A549 (cell line): ENCODE results near the gene ZNF878. TPM values are rescaled to one million over a fixed set of nuclear protein-coding genes. Genes with fewer than 3 reads are reported as not detected.

Source experiments
- ATAC-seq, 2 experiments: fragments of 200-7000 bp in 1 of 2; fragments of >200 bp in 1 of 2; cut with Nextera tagmentation in 1 of 2; cut with Tn5 transposase in 1 of 2; 3 replicates each; pipeline versions ENCODE4 v1.8.0 to v1.9.1; 2018 to 2020; ENCODE audit warnings: mild to moderate bottlenecking in 1 of 2, moderate library complexity in 1 of 2
- CTCF ChIA-PET: fragments of 300-600 bp; sonication (Branson Sonifier 250); formaldehyde crosslinking; extraction: SDS; loops from one replicate; lab custom pipeline; 2021; ENCODE audit warnings: antibody characterized with exemption, inconsistent platforms; lab: Yijun Ruan, JAX
- POLR2A ChIA-PET: fragments of 350-600 bp; formaldehyde crosslinking; extraction: SDS; loops from one replicate; lab custom pipeline; 2021; ENCODE audit warnings: antibody characterized with exemption, inconsistent platforms; lab: Yijun Ruan, JAX
- DNase-seq, 2 experiments: peaks; one replicate each; pipeline versions ENCODE4 v3.0.0 to v3.0.0-alpha.2; 2011 to 2016; ENCODE audit warnings: low read depth in 1 of 2, low spot score in 1 of 2
- FAIRE-seq: peaks from 2 replicates; lab custom pipeline; 2011; peaks lifted over from hg19 to GRCh38; lab: Jason Lieb, UNC
- H3K27ac ChIP-seq, 2 experiments: fragments of >200 bp; sonication (Bioruptor Twin); formaldehyde crosslinking; 3 replicates each; pipeline ENCODE4 v1.5.1; 2016 to 2017
- H3K4me1 ChIP-seq: fragments of >200 bp; sonication (Bioruptor Twin); formaldehyde crosslinking; 3 replicates; pipeline ENCODE4 v1.6.1; 2016
- H3K4me2 ChIP-seq: fragments of >200 bp; sonication (Bioruptor Twin); formaldehyde crosslinking; 3 replicates; pipeline ENCODE4 v1.6.1; 2016
- H3K4me3 ChIP-seq: fragments of >200 bp; sonication (Bioruptor Twin); formaldehyde crosslinking; 3 replicates; pipeline ENCODE4 v1.5.1; 2016
- H3K9me3 ChIP-seq: fragments of >200 bp; sonication (Bioruptor Twin); formaldehyde crosslinking; 3 replicates; pipeline ENCODE4 v1.6.1; 2016
- BHLHE40 ChIP-seq: IDR thresholded peaks from 2 replicates; pipeline ENCODE4 v1.6.1; 2012; ENCODE audit warnings: low read depth, low read length, inconsistent platforms
- CBX8 ChIP-seq: fragments of 200-600 bp; sonication (generic); IDR thresholded peaks from 2 replicates; pipeline ENCODE4 v1.6.1; 2016
- CEBPB ChIP-seq, 2 experiments: fragments of >200 bp in 1 of 2; sonication (Bioruptor Twin) in 1 of 2; formaldehyde crosslinking in 1 of 2; IDR thresholded peaks; 2 replicates each; pipeline ENCODE4 v1.6.1; 2012 to 2016
- EHF ChIP-seq: fragments of 250-450 bp; sonication (Bioruptor Pico); IDR thresholded peaks from 2 replicates; pipeline ENCODE4 v1.5.0; 2020; ENCODE audit warnings: mild to moderate bottlenecking
- FOSL2 ChIP-seq, 2 experiments: fragments of 450-650 bp in 1 of 2; fragments of >200 bp in 1 of 2; sonication (Bioruptor Twin) in 1 of 2; formaldehyde crosslinking; IDR thresholded peaks; 2 replicates each; pipeline versions ENCODE4 v1.5.0 to v1.6.1; 2016 to 2020; ENCODE audit warnings: mild to moderate bottlenecking in 1 of 2, moderate library complexity in 1 of 2
- FOXS1 ChIP-seq: fragments of 250-450 bp; sonication (Bioruptor Pico); IDR thresholded peaks from 2 replicates; pipeline ENCODE4 v1.5.0; 2020; ENCODE audit warnings: mild to moderate bottlenecking, moderate library complexity
- HOXB5 ChIP-seq: fragments of 250-450 bp; sonication (Bioruptor Pico); IDR thresholded peaks from 2 replicates; pipeline ENCODE4 v1.5.0; 2020; ENCODE audit warnings: mild to moderate bottlenecking, moderate library complexity
- JUN ChIP-seq, 2 experiments: fragments of >200 bp; sonication (Bioruptor Twin); formaldehyde crosslinking; IDR thresholded peaks; 2 replicates in 1 of 2; 3 replicates in 1 of 2; pipeline ENCODE4 v1.6.1; 2016 to 2017
- KDM1A ChIP-seq: fragments of 200-600 bp; sonication (generic); IDR thresholded peaks from 2 replicates; pipeline ENCODE4 v1.6.1; 2016; ENCODE audit warnings: low read depth, mild to moderate bottlenecking
- KDM5A ChIP-seq: fragments of 200-600 bp; sonication (generic); IDR thresholded peaks from 2 replicates; pipeline ENCODE4 v1.6.1; 2016; ENCODE audit warnings: antibody characterized with exemption, mild to moderate bottlenecking
- MAFK ChIP-seq: fragments of 450-650 bp; IDR thresholded peaks from 2 replicates; pipeline ENCODE4 v1.6.1; 2014; ENCODE audit not compliant: partially characterized antibody
- MYC ChIP-seq: IDR thresholded peaks from 2 replicates; pipeline ENCODE4 v1.6.1; 2012; ENCODE audit warnings: mild to moderate bottlenecking, inconsistent platforms, low read length, improper control_type of control experiment, borderline replicate concordance
- NFE2L2 ChIP-seq: fragments of 150-350 bp; conservative IDR thresholded peaks from 2 replicates; pipeline ENCODE4 v1.6.1; 2014; ENCODE audit warnings: low read length
- NPAS2 ChIP-seq: fragments of 250-450 bp; sonication (Bioruptor Pico); IDR thresholded peaks from 2 replicates; pipeline ENCODE4 v1.8.0; 2022; ENCODE audit warnings: mild to moderate bottlenecking, moderate library complexity, borderline replicate concordance
- PHF8 ChIP-seq: fragments of 200-600 bp; sonication (generic); IDR thresholded peaks from 2 replicates; pipeline ENCODE4 v1.6.1; 2016; ENCODE audit warnings: low read depth, mild to moderate bottlenecking, antibody characterized with exemption, moderate library complexity, borderline replicate concordance
- POLR2A ChIP-seq: IDR thresholded peaks from 2 replicates; pipeline ENCODE4 v1.6.1; 2012; ENCODE audit warnings: mild to moderate bottlenecking, low read length
- RAD21 ChIP-seq, 2 experiments: fragments of >200 bp in 1 of 2; sonication (Bioruptor Twin) in 1 of 2; formaldehyde crosslinking in 1 of 2; IDR thresholded peaks in 1 of 2; conservative IDR thresholded peaks in 1 of 2; 2 replicates in 1 of 2; 3 replicates in 1 of 2; pipeline ENCODE4 v1.6.1; 2012 to 2018; ENCODE audit warnings: inconsistent platforms in 1 of 2
- RCOR1 ChIP-seq: fragments of 150-350 bp; IDR thresholded peaks from 2 replicates; pipeline ENCODE4 v1.6.1; 2014; ENCODE audit warnings: antibody characterized with exemption, low read length, low read depth
- SMC3 ChIP-seq: fragments of >200 bp; sonication (Bioruptor Twin); formaldehyde crosslinking; IDR thresholded peaks from 3 replicates; pipeline ENCODE4 v1.6.1; 2018; ENCODE audit warnings: inconsistent platforms
- SREBF2 ChIP-seq: fragments of 450-650 bp; IDR thresholded peaks from 2 replicates; pipeline ENCODE4 v1.6.1; 2014; ENCODE audit warnings: mild to moderate bottlenecking, moderate library complexity
- TFCP2L1 ChIP-seq: fragments of 250-450 bp; sonication (Bioruptor Pico); IDR thresholded peaks from 2 replicates; pipeline ENCODE4 v1.5.0; 2021; ENCODE audit warnings: mild to moderate bottlenecking
- ZC3H11A ChIP-seq: fragments of 450-650 bp; IDR thresholded peaks from 2 replicates; pipeline ENCODE4 v1.6.1; 2014; ENCODE audit warnings: antibody characterized with exemption, mild to moderate bottlenecking
- WGBS: methylation state at CpG from one replicate; pipeline ENCODE4 v1.1.6; 2017; ENCODE audit errors: missing lambda C conversion rate; 5-methylcytosine and 5-hydroxymethylcytosine counted together
- polyA plus RNA-seq, 4 experiments: library from polyadenylated mRNA; depleted of rRNA in 3 of 4; stranded (reverse); fragments of >200 nt; fragmentation: RNase III in 1 of 4; extraction: RNeasy Plus Mini Kit Qiagen cat#74134 plus additional on column Dnase treatment in 1 of 4; gene quantifications; 2 replicates in 3 of 4; 3 replicates in 1 of 4; pipeline ENCODE4 v1.2.3, GENCODE V29; 2011 to 2017
- TF ChIP-seq, protein P1 (sequence below): IDR thresholded peaks from 2 replicates; pipeline ENCODE4 v1.6.1; 2012
- TF ChIP-seq, protein P2 (sequence below): IDR thresholded peaks from 2 replicates; pipeline ENCODE4 v1.6.1; 2012
- TF ChIP-seq, protein P3 (sequence below): fragments of 250-450 bp; sonication (Bioruptor Pico); IDR thresholded peaks from 2 replicates; pipeline ENCODE4 v1.5.0; 2020; ENCODE audit warnings: low read depth, mild to moderate bottlenecking, moderate library complexity
- TF ChIP-seq, protein P4 (sequence below): fragments of 200-600 bp; sonication (generic); IDR thresholded peaks from 2 replicates; pipeline ENCODE4 v1.6.1; 2016; ENCODE audit warnings: antibody characterized with exemption, mild to moderate bottlenecking, moderate library complexity
- TF ChIP-seq, protein P5 (sequence below): fragments of >200 bp; sonication (Bioruptor Twin); formaldehyde crosslinking; IDR thresholded peaks from 3 replicates; pipeline ENCODE4 v1.5.1; 2016

ZNF878 gene
- polyA plus RNA-seq, 2 of the 4 experiments (the other 2 are of a cell fraction): not detected

DNA sequence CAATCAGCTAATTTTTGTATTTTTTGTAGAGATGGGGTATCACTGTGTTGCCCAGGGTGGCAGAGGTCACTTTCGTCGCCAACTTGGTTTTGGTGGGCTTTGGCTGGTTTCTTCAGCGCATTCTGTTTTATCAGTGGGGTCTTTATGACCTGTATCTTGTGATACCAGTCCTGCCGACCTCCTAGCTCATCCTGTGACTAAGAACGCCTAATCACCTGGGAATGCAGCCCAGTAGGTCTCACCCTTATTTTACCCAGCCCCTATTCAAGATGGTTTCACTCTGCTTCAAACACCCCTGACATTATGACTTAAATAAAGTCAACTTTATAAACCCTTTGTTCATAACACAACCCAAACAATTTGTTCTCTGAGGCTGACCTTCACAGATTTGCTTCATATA lies 3.0 kb upstream of the ZNF878 start (continued):
- TF ChIP-seq, protein P1, sequence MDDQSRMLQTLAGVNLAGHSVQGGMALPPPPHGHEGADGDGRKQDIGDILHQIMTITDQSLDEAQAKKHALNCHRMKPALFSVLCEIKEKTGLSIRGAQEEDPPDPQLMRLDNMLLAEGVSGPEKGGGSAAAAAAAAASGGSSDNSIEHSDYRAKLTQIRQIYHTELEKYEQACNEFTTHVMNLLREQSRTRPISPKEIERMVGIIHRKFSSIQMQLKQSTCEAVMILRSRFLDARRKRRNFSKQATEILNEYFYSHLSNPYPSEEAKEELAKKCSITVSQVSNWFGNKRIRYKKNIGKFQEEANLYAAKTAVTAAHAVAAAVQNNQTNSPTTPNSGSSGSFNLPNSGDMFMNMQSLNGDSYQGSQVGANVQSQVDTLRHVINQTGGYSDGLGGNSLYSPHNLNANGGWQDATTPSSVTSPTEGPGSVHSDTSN: no peak
- TF ChIP-seq FOXS1 (no peak), NPAS2 (CRISPR knock-in tag) (no peak), PHF8 (no peak), SMC3 (no peak)
- TF ChIP-seq, protein P2, sequence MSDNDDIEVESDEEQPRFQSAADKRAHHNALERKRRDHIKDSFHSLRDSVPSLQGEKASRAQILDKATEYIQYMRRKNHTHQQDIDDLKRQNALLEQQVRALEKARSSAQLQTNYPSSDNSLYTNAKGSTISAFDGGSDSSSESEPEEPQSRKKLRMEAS: no peak

DNA sequence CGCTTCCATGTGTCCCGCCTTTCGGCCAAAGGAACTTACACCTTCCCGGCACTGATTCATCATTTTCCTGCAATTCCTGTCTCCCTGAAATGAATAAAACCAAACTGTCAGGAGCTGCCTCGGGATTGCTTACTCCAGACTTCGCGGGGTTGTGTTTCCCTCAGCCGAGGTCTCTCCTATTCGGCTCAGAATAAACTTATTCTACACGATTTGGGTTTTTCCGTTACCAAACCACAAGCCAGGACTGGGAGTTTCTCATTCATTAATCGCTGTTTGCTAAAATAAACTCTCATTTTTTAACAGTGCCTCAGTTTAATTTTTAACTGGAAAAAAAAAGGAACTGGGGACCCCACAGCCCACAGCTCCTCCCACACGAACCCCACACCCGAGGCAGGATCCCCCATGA lies 667 bp downstream of the ZNF878 start:
- no peak for FAIRE-seq
- H3K4me3 ChIP-seq: no peak overlapping the region

DNA sequence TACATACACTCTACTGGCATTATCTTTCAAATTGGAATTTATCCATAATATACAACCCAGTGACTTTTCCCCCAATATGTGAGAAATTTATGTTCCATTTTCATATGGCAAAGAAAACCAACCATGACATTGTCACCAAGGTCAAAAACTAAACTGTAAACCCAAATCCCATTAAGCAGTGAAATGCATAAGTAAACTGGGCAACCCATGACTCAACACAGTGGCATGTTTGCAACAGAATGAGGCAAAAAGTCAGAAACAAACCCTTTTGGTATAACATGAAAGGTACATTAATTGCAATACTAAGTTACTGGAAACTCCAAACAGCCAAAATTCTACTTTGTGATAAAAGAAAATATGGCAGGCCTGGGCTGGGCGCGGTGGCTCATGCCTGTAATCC lies 4.9 kb downstream of the ZNF878 start:
- ChIA-PET POLR2A (no interaction called here), CTCF (interaction anchor here (0.7 kb wide), 1 partner anchor 495 kb away, joined by 4 read pairs; no protein-coding TSS in a partner anchor)
- DNase-seq: no peak
- FAIRE-seq: no peak
- Histone ChIP-seq H3K4me3 (no peak overlapping the region), H3K4me1 (no peaks in the 10 kb centered on the region), H3K9me3 (peaks cover 9% of the 10 kb centered on the region; the same call in 2 of the 3 replicates), H3K4me2 (no peak overlapping the region), H3K27ac (no peak overlapping the region)
- ATAC-seq: no peak
- 94% methylated on average over 2 of the region's 2 CpGs for WGBS
- TF ChIP-seq BHLHE40 (no peak), KDM5A (no peak), MYC (no peak), SREBF2 (no peak), PHF8 (no peak), CEBPB (IDR thresholded peaks at IDR 0.05) (no peak), TFCP2L1 (CRISPR knock-in tag) (no peak), RAD21 (conservative IDR thresholded peaks at IDR 0.05 in 1 of 2, IDR thresholded peaks at IDR 0.05 in 1 of 2) (no peak), EHF (CRISPR knock-in tag) (no peak), NFE2L2 (no peak), KDM1A (no peak), ZC3H11A (no peak), RCOR1 (no peak), HOXB5 (no peak), JUN (IDR thresholded peaks at IDR 0.05) (no peak), POLR2A (no peak), CBX8 (no peak)
- TF ChIP-seq, protein P3, sequence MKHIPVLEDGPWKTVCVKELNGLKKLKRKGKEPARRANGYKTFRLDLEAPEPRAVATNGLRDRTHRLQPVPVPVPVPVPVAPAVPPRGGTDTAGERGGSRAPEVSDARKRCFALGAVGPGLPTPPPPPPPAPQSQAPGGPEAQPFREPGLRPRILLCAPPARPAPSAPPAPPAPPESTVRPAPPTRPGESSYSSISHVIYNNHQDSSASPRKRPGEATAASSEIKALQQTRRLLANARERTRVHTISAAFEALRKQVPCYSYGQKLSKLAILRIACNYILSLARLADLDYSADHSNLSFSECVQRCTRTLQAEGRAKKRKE (CRISPR knock-in tag): no peak
- TF ChIP-seq, protein P4, sequence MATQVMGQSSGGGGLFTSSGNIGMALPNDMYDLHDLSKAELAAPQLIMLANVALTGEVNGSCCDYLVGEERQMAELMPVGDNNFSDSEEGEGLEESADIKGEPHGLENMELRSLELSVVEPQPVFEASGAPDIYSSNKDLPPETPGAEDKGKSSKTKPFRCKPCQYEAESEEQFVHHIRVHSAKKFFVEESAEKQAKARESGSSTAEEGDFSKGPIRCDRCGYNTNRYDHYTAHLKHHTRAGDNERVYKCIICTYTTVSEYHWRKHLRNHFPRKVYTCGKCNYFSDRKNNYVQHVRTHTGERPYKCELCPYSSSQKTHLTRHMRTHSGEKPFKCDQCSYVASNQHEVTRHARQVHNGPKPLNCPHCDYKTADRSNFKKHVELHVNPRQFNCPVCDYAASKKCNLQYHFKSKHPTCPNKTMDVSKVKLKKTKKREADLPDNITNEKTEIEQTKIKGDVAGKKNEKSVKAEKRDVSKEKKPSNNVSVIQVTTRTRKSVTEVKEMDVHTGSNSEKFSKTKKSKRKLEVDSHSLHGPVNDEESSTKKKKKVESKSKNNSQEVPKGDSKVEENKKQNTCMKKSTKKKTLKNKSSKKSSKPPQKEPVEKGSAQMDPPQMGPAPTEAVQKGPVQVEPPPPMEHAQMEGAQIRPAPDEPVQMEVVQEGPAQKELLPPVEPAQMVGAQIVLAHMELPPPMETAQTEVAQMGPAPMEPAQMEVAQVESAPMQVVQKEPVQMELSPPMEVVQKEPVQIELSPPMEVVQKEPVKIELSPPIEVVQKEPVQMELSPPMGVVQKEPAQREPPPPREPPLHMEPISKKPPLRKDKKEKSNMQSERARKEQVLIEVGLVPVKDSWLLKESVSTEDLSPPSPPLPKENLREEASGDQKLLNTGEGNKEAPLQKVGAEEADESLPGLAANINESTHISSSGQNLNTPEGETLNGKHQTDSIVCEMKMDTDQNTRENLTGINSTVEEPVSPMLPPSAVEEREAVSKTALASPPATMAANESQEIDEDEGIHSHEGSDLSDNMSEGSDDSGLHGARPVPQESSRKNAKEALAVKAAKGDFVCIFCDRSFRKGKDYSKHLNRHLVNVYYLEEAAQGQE: no peak
- TF ChIP-seq, protein P2: no peak
- TF ChIP-seq, all 56 proteins: peak for 0

More for the DNA sequence above, 667 bp downstream of the ZNF878 start:
- Histone ChIP-seq H3K9me3 (no peaks in the 10 kb centered on the region; the same call in 2 of the 3 replicates), H3K4me2 (no peak overlapping the region), H3K27ac (no peak overlapping the region), H3K4me1 (no peaks in the 10 kb centered on the region)
- CTCF ChIA-PET: no interaction called here
- POLR2A ChIA-PET: no interaction called here
- ATAC-seq (no peak), DNase-seq (no peak)
- TF ChIP-seq, protein P5, sequence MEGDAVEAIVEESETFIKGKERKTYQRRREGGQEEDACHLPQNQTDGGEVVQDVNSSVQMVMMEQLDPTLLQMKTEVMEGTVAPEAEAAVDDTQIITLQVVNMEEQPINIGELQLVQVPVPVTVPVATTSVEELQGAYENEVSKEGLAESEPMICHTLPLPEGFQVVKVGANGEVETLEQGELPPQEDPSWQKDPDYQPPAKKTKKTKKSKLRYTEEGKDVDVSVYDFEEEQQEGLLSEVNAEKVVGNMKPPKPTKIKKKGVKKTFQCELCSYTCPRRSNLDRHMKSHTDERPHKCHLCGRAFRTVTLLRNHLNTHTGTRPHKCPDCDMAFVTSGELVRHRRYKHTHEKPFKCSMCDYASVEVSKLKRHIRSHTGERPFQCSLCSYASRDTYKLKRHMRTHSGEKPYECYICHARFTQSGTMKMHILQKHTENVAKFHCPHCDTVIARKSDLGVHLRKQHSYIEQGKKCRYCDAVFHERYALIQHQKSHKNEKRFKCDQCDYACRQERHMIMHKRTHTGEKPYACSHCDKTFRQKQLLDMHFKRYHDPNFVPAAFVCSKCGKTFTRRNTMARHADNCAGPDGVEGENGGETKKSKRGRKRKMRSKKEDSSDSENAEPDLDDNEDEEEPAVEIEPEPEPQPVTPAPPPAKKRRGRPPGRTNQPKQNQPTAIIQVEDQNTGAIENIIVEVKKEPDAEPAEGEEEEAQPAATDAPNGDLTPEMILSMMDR: no peak
- no peak for TF ChIP-seq MYC
- no peak for TF ChIP-seq FOSL2 (IDR thresholded peaks at IDR 0.05)
- no peak for TF ChIP-seq FOSL2 (CRISPR knock-in tag; IDR thresholded peaks at IDR 0.05)
- no peak for TF ChIP-seq MAFK
- TF ChIP-seq, protein P3 (CRISPR knock-in tag): no peak
- 28% methylated on average over 13 of the region's 14 CpGs for WGBS
